Dedifferentiated amniotic fluid mesenchymal stem cell (primary cell): ENCODE results near the gene COA6.
"Not testable (repeated sequence)": the region's sequence is repeated elsewhere in the genome, so short reads cannot be mapped to it uniquely, and the experiment has no call there.

Source experiments
- DNase-seq: peaks from one replicate; pipeline ENCODE4 v3.0.0-alpha.2; 2016; ENCODE audit errors: extremely low spot score

The COA6 gene

DNA sequence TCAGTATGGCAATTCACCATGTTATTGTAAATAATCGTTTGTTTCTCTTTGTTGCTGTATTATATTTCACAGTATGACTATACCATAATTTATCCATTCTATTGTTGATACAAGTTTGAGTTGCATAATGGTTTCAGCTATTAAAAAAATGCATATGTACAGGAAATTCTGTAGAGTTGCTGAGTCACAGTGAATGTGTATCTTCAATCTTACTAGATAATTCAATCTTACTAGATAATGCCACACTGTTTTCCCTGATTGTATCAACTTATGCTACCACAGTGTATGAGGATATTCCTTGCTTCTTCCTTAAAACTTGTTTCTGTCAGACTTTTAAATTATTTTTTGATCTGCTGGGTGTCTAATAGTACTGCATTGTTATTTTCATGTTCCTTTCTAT lies 3.5 kb upstream of the COA6 start:
- no peak for DNase-seq

DNA sequence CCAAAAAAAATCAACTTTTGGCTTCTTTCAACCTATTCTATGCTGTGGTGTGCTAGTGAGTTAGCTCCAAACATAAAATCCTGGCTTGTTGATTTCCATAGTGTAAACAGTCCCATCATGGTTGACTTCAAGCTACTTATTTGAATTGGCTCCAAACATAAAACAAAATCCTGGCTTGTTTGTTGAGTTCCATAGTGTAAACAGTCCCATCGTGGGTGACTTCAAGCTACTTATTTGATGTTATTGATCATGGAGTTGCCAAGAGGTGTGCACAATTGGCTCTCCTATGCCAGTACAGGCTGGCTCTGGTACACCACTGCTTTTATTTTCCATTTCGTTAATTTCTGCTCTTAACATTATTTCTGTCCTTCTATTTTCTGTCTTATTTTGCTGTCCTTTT lies 1.8 kb upstream of the COA6 start:
- no peak for DNase-seq

DNA sequence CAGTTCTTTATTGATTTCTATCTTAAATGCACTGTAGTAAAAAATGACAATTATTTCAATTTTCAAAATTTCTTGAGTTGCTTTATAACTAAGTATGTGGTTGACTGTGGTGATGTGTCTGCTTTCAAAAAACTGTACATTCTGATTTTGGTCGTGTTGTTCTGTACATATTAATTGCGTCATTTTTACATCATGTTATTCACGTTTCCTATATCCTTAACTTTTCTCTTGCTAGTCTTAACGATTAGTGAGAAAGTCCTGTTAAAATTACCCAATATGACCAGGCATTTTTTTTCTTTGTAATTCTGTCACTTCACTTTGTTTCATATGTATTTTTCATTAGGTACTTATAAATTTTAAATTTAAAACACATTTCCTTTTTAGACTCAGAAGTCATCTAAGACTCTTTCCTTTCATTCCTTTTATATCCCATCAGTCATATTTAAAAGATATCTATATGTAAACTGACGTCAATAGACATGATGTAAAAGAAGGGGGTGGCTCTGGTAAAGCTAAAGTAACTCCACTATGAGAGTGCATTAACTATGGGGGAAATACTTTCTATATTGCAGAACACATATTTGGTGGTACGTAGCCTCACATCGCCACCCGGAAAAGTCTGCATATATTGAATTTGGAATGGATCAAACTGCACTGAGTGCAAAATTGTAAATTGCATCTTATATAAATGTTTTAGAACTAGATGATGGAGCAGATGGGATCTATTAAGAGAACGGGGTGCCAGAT lies 1.1 kb upstream of the COA6 start:
- DNase-seq = no peak

DNA sequence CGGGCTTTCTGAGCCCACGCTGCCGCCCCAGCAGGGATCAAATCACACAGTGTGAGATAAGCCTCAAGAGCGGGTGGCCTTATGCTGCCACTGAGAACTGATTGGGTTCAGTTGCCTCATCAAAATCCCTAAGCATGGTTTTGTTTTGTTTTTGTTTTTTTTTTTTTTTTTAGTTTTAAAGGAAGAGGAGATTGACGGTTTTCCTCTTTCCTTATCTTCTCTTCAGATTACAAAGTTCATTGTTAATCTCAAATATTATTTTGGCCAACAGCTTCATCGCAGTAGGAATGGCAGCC lies 651 bp downstream of the COA6 start:
- DNase-seq = no peak

GRCh38 chr1:234375672-234376071 lies 2.4 kb downstream of the COA6 start:
- DNase-seq = no peak

GRCh38 chr1:234379591-234380109 lies 6.4 kb downstream of the COA6 start:
- not testable (repeated sequence) for DNase-seq

GRCh38 chr1:234381699-234382555 lies 8.7 kb downstream of the COA6 start:
- DNase-seq = no peak

GRCh38 chr1:234386122-234386521 lies 12.9 kb downstream of the COA6 start:
- no peak for DNase-seq

GRCh38 chr1:234388094-234388493 lies 14.8 kb downstream of the COA6 start:
- no peak for DNase-seq

GRCh38 chr1:234393190-234393589 lies 19.9 kb downstream of the COA6 start:
- DNase-seq = no peak

GRCh38 chr1:234395297-234395696 lies 22.0 kb downstream of the COA6 start:
- no peak for DNase-seq

GRCh38 chr1:234396092-234396491 lies 22.8 kb downstream of the COA6 start:
- DNase-seq = no peak

DNA sequence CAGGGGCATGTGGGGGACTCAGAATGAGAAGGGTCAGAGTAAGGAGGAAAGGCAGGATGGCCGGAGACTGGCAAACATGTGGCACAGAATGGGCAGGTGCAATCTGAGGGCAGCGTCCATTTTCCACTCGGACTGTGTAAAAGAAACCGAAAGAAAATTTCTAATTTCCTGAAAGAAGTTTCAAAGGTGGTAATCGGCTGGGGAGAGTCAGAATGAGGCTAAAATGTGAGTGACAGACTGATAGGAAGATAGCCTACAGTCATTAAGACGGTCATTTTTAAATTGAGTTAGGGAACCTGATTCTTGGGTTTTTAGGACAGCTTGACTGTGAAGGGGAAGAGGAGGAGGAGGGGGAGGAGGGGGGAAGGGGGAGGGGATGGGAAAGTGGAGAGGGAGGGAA lies 23.6 kb downstream of the COA6 start:
- no peak for DNase-seq

DNA sequence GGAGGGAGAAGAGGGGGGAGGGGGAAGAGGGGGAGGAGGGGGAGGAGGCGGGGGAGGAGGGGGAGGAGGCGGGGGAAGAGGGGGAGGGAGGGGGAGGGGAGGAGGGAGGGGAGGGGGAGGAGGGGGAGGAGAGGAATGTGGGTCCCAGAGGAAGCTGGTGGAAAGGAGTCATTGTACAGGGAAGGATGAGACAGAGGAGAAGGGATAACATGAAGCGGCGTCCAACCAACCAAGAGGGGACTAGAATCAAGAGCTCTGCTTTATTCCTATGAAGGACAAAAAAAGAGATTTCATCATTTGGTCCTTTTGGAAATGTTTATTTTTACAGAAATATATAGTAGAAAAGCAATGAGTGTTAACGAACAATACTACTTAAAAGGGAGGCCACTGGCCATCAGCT lies 24.5 kb downstream of the COA6 start:
- DNase-seq = no peak

DNA sequence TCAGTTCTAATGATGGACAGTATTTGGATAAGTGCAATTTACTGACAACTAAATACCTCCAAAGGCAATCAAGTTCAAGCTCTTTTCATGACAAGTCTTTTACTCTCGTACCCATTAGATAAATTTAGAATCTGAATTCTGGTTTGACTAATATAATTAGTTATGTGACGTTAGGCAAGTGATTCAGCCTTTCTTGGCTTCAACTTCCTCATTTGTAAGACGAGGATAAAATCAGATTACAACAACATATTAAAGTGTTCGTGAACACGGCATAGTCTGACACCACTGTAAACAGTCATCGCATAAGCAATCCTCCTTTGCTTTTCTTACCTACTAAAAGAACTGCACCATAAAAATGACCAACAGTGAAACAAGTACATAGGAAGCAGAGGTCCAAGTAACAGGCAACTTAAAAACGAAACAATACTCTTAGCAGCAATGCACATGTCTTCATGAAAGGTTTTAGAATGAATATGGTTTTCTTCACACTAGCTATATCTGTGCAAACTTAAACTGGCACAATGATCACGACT lies 25.7 kb downstream of the COA6 start:
- no peak for DNase-seq

DNA sequence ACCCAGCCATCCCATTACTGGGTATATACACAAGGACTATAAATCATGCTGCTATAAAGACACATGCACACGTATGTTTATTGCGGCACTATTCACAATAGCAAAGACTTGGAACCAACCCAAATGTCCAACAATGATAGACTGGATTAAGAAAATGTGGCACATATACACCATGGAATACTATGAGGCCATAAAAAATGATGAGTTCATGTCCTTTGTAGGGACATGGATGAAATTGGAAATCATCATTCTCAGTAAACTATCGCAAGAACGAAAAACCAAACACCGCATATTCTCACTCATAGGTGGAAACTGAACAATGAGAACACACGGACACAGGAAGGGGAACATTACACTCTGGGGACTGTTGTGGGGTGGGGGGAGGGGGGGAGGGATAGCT lies 26.3 kb downstream of the COA6 start:
- not testable (repeated sequence) for DNase-seq

DNA sequence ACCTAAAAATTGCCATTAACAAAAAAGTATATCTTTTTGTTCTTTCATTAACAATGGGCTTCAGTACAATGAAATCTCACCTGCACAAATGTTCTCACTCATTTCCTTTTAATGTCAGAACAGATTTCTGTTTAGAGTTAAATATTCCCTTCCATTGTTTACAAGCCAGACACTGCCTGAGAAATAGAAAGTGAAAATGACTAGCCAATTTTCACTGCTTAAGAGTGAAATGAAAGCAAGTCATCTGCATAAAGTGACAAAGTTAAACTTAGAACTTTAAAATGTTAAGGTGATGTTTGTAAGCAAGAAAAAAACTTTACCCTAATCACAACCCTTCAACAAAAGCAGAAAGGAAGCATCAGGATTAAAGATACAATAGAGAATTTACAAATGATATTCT lies 27.5 kb downstream of the COA6 start:
- no peak for DNase-seq

GRCh38 chr1:234401658-234402057 lies 28.4 kb downstream of the COA6 start:
- no peak for DNase-seq

DNA sequence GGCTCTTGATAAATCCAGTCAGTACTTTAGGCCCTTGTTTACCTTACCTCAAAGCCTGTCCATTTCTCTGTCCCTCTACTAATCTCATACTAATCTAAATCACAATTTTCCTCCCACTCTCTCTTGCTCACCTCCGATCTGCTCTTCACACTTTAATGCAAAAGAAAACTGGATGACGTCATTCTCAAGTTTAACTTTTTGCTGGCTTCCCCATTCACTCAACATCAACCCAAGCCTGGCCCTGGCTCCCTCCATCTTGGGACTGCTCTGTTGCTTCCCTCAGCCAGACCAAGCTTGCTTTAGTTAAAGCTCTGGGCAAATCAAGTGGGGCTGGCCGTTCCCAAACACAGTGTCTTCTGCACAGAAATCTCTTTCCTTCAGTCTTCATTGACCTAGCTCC lies 29.7 kb downstream of the COA6 start:
- no peak for DNase-seq

DNA sequence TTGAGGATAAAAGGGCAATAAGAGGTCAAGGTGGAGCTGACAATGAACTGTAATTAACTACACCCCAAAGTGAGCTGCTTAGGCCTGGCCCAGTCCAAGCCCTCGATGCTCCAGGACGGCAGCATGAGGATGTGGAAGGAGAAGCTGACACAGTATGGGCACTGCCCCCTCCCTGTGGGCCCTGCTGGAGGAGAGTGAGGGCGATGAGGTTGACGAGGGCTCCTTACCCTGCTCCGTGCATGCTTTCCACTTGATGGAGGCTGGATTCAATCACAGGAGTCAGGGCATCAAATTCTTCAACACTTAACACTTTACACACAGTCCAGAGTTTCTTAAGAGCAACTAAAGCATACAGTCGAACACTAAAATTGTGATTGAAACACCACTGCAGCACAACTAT lies 32.4 kb downstream of the COA6 start:
- DNase-seq = no peak

DNA sequence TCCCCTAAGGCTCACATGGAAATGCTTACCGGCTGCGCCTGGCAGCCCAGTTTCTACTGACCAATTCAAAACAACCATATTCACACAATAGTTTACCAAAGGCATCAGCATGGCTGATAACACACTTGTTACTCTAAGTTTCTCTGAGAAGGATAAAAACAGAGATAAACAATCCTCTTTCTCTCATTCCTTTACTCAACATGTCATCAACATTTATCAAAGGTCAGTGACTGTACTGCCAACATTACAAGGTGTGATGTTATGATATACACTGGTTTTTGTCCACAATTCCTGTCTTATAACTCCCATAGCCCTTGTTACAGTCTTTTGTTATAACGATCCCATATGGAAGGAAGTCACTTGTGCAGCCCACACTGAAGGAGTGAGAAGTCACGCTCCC lies 33.6 kb downstream of the COA6 start:
- no peak for DNase-seq

GRCh38 chr1:234408757-234409156 lies 35.5 kb downstream of the COA6 start:
- DNase-seq = no peak

- DNase-seq = no peak
Measured at GRCh38 chr1:234409328-234409727, 36.1 kb downstream of the COA6 start.
